Subcutaneous adipose tissue (tissue), 4 donors: ENCODE results near the gene LENEP. TPM values are rescaled to one million over a fixed set of nuclear protein-coding genes. Genes with fewer than 3 reads are reported as not detected.

ENCODE experiments used
- total RNA-seq, 4 donors: library from RNA; depleted of rRNA; stranded (reverse); fragments of >200 nt; gene quantifications; one replicate each; pipeline ENCODE4 v1.1.0, GENCODE V29; 2016
- TF ChIP-seq, protein P1 (sequence below): fragments of 450-650 bp; IDR thresholded peaks from one replicate; pipeline ENCODE4 v1.5.1; 2016; ENCODE audit warnings: low read depth, mild to moderate bottlenecking, control low read depth, antibody characterized with exemption, moderate library complexity

LENEP gene
- total RNA-seq, 4 donors from 2014 or later = not detected

DNA sequence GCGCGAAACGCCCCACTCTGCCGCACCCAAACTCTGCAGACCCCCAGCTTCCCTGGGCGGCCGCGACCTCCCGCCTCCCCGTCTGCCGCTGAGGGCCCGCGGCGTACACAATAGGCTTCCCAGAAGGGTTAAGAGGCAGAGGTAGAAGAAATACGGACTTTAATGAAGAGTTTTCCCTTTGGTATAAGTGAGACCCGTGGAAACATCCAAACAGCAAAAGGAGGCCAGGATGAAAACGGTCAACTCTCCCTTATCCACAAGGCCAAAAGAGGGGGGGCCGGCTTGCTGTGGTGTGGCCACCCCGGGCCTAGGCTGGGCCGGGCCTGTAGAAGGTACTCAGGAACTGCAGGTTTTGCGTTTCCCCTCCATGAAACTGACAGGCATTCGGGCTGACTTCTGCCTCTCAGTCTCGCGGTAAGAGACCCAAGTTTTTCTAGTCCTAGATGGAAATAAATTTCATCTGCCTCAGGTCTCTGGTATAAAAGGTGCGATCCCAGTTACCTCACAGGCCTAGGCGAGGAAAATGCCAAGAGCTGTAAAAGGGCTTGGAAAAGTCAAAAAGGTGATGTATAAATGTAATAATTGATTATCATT is 31.1 kb upstream of the LENEP start:
- TF ChIP-seq, protein P1, sequence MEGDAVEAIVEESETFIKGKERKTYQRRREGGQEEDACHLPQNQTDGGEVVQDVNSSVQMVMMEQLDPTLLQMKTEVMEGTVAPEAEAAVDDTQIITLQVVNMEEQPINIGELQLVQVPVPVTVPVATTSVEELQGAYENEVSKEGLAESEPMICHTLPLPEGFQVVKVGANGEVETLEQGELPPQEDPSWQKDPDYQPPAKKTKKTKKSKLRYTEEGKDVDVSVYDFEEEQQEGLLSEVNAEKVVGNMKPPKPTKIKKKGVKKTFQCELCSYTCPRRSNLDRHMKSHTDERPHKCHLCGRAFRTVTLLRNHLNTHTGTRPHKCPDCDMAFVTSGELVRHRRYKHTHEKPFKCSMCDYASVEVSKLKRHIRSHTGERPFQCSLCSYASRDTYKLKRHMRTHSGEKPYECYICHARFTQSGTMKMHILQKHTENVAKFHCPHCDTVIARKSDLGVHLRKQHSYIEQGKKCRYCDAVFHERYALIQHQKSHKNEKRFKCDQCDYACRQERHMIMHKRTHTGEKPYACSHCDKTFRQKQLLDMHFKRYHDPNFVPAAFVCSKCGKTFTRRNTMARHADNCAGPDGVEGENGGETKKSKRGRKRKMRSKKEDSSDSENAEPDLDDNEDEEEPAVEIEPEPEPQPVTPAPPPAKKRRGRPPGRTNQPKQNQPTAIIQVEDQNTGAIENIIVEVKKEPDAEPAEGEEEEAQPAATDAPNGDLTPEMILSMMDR = no peak

DNA sequence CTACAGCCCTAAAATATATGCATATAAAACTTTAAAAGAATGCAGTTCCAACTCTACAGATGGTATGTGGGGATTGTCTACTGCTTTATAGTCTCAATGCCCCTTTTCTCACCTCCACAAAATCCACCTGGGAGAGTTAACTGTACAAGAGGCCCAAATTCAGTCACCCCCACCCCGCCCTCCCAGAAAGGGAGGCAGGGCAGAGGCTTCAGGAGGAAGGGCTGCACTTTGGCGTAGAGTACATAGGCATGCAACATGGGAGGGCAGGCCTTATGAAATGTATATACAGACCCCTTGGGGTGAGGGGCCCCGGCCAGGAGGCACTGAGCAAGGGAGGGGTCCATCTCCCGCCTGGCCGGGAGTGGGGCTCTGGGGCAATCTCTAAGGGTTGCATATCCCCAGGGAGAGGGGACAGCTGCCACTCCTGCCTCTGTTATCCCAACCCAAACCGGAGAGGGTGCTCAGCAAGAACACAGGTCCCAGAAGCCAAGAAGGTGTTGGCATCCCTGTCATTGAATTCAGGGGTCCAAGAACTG is 30.5 kb upstream of the LENEP start:
- TF ChIP-seq, protein P1 = no peak

DNA sequence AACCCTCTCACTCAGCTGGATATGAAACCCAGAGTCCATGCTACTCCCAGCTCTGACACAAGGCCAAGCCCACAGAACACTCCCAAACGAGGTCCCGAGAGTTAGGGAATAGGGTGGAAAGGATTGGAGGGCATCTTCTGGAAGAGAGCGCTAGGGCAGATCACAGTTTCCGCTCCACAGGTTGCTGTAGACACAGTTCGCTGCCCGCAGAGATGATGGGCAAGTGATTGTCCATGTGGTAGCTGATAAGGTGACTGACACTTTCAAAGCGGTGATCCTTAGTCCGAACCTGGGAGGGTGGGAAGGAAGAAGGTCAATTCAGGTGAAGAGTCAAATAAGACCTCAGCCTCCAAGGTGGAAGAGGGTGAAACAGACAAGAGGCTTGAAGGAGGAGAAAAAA is 29.7 kb upstream of the LENEP start:
- TF ChIP-seq, protein P1 = no peak

DNA sequence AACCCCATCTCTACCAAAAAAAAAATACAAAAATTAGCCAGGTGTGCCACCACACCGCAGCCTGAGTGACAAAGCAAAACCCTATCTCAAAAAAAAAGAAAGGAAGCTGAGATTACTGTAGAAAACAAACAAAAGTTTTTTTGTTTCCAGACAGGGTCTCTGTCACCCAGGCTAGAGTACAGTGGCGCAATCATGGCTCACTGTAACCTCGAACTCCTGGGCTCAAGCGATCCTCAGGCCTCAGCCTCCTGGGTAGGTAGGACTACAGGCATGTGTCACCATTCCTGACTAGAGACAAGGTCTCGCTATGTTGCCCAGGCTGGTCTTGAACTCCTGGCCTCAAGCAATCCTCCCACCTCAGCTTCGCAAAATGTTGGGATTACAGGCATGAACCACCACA is 29.0 kb upstream of the LENEP start:
- TF ChIP-seq, protein P1 = no peak

DNA sequence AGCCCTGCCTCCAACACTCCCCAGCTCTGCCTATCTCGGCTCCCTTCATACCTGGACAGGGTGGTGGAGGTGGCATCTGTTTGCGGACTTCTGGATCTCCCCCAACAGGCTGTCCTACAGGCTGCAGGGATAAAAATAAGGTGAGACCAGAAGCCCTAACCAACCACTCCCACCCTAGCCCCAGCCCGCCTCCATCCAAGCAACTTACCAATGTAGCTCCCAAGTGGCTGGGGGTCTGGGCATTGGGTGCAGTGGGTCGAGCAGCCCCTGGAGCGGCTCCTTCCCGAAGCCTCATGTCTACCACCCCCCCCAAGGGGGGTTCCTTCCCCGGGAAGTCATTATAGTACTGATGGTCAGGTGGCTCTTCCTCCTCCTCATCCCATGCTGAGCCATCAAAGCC is 27.3 kb upstream of the LENEP start:
- TF ChIP-seq, protein P1 = no peak

DNA sequence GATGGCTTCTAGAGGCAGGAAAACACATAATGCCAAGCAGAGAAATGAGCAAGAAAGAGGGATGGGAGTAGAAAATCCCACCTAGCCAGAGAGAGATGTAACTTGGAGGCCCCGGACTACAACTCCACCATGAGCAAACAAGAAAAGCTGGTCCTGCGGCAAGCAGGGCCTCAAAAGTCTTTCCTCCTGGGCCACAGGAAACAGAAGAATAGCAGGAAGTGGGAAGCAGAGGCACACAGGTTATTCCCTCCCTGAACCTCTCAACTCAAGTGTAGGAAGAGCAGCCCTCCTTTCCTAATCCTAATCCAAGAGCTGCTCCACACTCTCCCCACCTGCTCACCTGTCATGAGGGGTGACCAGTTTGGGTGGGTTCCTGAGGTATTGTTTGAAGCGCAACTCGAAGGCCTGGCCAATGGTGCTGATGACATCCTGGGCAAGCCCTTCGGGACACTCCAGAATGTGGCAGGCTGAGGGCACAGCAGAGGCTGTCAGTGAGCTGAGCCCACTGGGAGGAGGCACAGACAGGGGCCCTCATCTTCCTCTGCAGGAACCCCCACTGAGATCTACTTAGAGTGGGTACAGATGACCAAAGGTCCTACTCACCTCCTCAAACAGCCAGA is 25.9 kb upstream of the LENEP start:
- TF ChIP-seq, protein P1 = no peak

DNA sequence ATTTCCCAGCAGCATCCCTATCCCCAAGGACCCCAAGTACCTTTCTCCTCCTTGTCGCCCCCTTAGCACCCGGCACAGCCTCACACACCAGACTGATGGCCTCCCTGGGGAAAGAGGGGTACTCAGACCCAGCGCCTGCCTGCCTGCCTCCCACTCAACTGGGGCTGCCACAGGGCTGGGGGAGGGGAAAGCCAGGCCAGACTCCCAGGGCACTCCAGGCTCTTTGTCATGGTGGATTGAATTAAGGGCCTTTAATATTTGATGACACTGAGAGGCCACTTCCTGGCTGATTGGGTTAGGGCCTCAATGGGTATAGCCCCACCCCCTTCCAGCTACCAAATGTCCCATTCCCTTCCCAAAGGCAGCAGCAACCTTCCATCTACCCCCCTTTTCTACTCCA is 24.7 kb upstream of the LENEP start:
- TF ChIP-seq, protein P1 = no peak
